Measurements from ENCODE around the gene RNF146. TPM values are rescaled to one million over a fixed set of nuclear protein-coding genes. Genes with fewer than 3 reads are reported as not detected.
"Not testable (repeated sequence)": the region's sequence is repeated elsewhere in the genome, so short reads cannot be mapped to it uniquely, and the experiment has no call there.

Gene RNF146, protein sequence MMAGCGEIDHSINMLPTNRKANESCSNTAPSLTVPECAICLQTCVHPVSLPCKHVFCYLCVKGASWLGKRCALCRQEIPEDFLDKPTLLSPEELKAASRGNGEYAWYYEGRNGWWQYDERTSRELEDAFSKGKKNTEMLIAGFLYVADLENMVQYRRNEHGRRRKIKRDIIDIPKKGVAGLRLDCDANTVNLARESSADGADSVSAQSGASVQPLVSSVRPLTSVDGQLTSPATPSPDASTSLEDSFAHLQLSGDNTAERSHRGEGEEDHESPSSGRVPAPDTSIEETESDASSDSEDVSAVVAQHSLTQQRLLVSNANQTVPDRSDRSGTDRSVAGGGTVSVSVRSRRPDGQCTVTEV
- total RNA-seq, result 48.1 to 62.8 TPM (median 49.4 TPM) in 3 replicates
- long read RNA-seq, partial matches to known transcripts, result 0 of 16 reads
- long read RNA-seq, other reads (novel, unspliced or antisense), result 9 of 16 reads

DNA sequence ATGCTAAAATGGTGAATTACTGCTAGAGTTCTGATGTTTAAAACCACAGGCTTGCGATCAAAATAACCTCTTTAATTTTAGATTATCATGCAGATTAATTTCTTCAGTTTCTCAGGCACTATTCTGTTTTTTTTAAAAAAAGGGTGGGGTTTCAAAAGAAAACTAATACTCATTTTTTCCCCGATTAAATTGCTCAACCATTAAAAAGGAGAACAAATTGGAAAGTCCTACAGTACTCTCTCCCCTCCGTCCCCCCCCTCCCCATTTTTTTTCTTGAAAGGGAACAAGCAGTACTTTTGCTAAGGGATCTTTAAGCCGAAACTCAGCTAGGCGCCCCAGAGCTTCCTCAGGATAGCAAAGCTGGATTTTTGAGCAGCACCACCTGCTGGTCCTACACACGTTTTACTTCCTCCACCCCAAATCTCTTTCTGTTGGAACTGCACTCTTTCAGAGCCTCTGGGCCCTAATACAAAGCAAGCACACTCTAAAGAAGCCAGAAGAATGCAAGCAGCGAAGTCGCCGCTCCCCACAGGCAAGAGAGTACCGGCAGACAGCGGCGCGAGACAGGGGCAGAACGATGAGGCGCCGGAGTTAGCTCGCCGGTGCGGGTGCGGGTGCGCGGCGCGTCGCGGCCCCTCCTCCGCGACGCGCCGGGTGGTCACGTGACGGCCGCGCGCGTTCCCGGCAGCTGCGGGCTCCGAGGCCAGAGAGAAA, at the start of gene RNF146:
TSS of gene RNF146 (plus strand) at position 687 of the 714 bp plus-strand sequence. CDS start 13,475 bp downstream, outside the sequence.
- TF ChIP-seq, protein P1, sequence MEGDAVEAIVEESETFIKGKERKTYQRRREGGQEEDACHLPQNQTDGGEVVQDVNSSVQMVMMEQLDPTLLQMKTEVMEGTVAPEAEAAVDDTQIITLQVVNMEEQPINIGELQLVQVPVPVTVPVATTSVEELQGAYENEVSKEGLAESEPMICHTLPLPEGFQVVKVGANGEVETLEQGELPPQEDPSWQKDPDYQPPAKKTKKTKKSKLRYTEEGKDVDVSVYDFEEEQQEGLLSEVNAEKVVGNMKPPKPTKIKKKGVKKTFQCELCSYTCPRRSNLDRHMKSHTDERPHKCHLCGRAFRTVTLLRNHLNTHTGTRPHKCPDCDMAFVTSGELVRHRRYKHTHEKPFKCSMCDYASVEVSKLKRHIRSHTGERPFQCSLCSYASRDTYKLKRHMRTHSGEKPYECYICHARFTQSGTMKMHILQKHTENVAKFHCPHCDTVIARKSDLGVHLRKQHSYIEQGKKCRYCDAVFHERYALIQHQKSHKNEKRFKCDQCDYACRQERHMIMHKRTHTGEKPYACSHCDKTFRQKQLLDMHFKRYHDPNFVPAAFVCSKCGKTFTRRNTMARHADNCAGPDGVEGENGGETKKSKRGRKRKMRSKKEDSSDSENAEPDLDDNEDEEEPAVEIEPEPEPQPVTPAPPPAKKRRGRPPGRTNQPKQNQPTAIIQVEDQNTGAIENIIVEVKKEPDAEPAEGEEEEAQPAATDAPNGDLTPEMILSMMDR (IDR thresholded peaks at IDR 0.05), result peak; percentile 93
- peak within 1 kb of the TSS; percentile 98 for H3K27ac Mint-ChIP-seq (ENCODE audit: unreplicated experiment)
- DNase-seq (ENCODE audit: low spot score), result no peak
- peaks cover 2% of the 10 kb centered on the region for H3K36me3 Mint-ChIP-seq (ENCODE audit: low read depth)
- peak within 1 kb of the TSS; percentile 93 for H3K4me3 Mint-ChIP-seq (ENCODE audit: unreplicated experiment)
- H3K27me3 Mint-ChIP-seq (ENCODE audit: low read depth), result no peaks in the 10 kb centered on the region
- no peaks in the 10 kb centered on the region for H3K9me3 Mint-ChIP-seq (ENCODE audit: low read depth)
- H3K4me1 Mint-ChIP-seq (ENCODE audit: low read depth), result peaks cover 43% of the 10 kb centered on the region

DNA sequence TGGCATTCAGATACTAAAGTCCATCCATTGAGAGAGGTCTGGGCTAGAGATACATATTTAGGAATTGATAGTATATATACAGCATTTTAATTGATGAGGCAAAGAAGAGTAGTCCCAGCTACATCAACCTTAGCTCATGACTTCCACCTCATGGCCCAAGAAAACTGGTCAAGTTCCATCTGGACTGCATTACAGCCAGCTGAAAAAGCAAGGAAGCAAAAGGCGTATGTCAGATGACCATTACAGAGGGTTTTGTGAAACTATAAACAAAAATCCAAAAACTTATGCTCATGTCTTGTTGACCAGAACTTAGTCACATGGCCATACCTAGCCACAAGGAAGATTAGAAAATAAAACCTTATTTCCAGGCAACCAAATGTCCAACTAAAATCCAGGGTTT, 46.8 kb upstream of the RNF146 start:
- H3K9me3 Mint-ChIP-seq (ENCODE audit: low read depth), result no peaks in the 10 kb centered on the region
- H3K4me3 Mint-ChIP-seq (ENCODE audit: unreplicated experiment), result no peak overlapping the region
- no peak for DNase-seq (ENCODE audit: low spot score)
- no peaks in the 10 kb centered on the region for H3K4me1 Mint-ChIP-seq (ENCODE audit: low read depth)
- no peak overlapping the region for H3K27ac Mint-ChIP-seq (ENCODE audit: unreplicated experiment)
- TF ChIP-seq, protein P1 (IDR thresholded peaks at IDR 0.05), result no peak
- H3K27me3 Mint-ChIP-seq (ENCODE audit: low read depth), result peaks cover 17% of the 10 kb centered on the region
- no peaks in the 10 kb centered on the region for H3K36me3 Mint-ChIP-seq (ENCODE audit: low read depth)

DNA sequence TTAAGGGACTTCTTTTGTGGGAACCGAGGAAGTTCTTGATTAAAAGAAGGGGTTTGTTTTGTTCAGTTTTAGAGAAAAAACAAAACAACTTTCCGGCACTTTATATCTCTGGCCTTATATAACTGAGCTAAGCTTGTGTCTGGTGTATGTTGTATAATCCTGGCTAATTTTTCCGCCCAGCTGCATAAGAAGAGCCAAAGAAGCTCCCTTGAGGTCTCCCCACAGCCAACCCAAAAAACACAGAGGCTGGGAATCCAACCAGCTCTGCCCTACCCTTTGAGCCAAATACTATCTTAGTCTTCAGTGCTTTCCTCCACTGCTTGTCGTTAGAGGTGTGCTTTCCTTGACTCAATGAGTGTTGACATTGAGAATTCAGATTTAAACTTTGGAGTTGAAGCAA, 45.5 kb upstream of the RNF146 start:
- no peaks in the 10 kb centered on the region for H3K4me1 Mint-ChIP-seq (ENCODE audit: low read depth)
- no peak for DNase-seq (ENCODE audit: low spot score)
- peaks cover 17% of the 10 kb centered on the region for H3K27me3 Mint-ChIP-seq (ENCODE audit: low read depth)

DNA sequence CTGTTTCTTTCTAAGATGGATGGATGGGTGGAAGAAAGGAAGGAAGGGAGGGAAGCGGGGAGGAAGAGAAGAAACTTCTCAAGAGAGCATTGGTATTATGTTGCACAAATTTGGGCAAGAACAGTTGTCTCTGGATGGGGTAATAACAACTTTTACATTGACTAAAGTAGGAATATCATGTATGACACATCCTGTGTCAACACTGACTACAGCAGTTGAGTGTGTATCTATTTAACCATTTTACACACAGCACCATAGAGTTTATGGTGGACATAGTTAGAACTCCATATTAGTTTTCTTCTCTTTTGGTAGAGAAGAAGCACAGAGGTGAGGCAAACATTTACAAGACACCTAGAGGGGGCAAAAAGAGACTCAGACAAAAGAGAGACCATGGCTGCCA, 44.2 kb upstream of the RNF146 start:
- Mint-ChIP-seq H3K27me3 (ENCODE audit: low read depth) (peaks cover 12% of the 10 kb centered on the region), H3K9me3 (ENCODE audit: low read depth) (no peaks in the 10 kb centered on the region), H3K4me3 (ENCODE audit: unreplicated experiment) (no peak overlapping the region), H3K4me1 (ENCODE audit: low read depth) (no peaks in the 10 kb centered on the region), H3K36me3 (ENCODE audit: low read depth) (no peaks in the 10 kb centered on the region), H3K27ac (ENCODE audit: unreplicated experiment) (no peak overlapping the region)
- TF ChIP-seq, protein P1 (IDR thresholded peaks at IDR 0.05), result no peak
- no peak for DNase-seq (ENCODE audit: low spot score)

More for the DNA sequence above, 45.5 kb upstream of the RNF146 start:
- Mint-ChIP-seq H3K36me3 (ENCODE audit: low read depth) (no peaks in the 10 kb centered on the region), H3K9me3 (ENCODE audit: low read depth) (no peaks in the 10 kb centered on the region), H3K27ac (ENCODE audit: unreplicated experiment) (no peak overlapping the region), H3K4me3 (ENCODE audit: unreplicated experiment) (no peak overlapping the region)
- TF ChIP-seq, protein P1 (IDR thresholded peaks at IDR 0.05), result no peak

DNA sequence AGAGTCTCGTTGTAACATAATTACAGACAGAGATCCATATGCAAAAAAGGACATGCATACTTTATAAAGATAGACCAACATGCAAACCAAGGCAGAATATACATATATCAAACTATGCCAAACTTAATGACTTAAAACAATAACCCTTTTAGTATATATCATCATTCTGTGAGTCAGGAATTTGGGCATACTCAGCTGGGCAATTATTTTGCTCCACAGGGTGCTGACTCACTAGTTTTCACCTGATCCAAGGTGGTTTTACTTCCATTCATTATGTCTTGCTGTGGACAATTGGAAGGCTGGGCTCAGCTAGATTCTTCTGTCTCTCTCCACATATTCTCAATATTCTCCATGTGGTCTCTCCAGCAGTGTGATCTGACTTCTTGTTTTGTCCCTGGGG, 41.2 kb upstream of the RNF146 start:
- TF ChIP-seq, protein P1 (IDR thresholded peaks at IDR 0.05), result no peak
- Mint-ChIP-seq H3K4me3 (ENCODE audit: unreplicated experiment) (no peak overlapping the region), H3K27ac (ENCODE audit: unreplicated experiment) (no peak overlapping the region), H3K27me3 (ENCODE audit: low read depth) (peaks cover 4% of the 10 kb centered on the region), H3K36me3 (ENCODE audit: low read depth) (peaks cover 6% of the 10 kb centered on the region), H3K4me1 (ENCODE audit: low read depth) (no peaks in the 10 kb centered on the region), H3K9me3 (ENCODE audit: low read depth) (peaks cover 6% of the 10 kb centered on the region)
- no peak for DNase-seq (ENCODE audit: low spot score)

DNA sequence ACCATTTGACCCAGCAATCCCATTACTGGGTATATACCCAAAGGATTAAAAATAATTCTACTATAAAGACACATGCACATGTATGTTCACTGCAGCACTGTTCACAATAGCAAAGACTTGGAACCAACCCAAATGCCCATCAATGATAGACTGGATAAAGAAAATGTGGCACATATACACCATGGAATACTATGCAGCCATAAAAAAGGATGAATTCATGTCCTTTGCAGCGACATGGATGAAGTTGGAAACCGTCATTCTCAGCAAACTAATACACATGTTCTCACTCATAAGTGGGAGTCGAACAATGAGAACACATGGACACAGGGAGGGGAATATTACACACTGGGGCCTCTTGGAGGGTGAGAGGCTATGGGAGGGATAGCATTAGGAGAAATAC, 32.8 kb upstream of the RNF146 start:
- H3K27ac Mint-ChIP-seq (ENCODE audit: unreplicated experiment); H3K27me3 Mint-ChIP-seq (ENCODE audit: low read depth); H3K4me3 Mint-ChIP-seq (ENCODE audit: unreplicated experiment); H3K4me1 Mint-ChIP-seq (ENCODE audit: low read depth); DNase-seq (ENCODE audit: low spot score): not testable (repeated sequence)
- peaks cover 45% of the 10 kb centered on the region for H3K9me3 Mint-ChIP-seq (ENCODE audit: low read depth)
- peaks cover 18% of the 10 kb centered on the region for H3K36me3 Mint-ChIP-seq (ENCODE audit: low read depth)
